Measurements from ENCODE around the gene DDX49. TPM values are rescaled to one million over a fixed set of nuclear protein-coding genes. Genes with fewer than 3 reads are reported as not detected.

Gene DDX49
- total RNA-seq, 1 donor from 2014 or later = 19.2 TPM

- no peak for DNase-seq
- ATAC-seq (ENCODE audit: poor library complexity) = no peak
- intact Hi-C loops (cut with DNase I) = no loop called here
These were observed 35.5 kb downstream of the DDX49 start for GRCh38 chr19:18955042-18955441.

GRCh38 chr19:18960370-18960769 lies 40.9 kb downstream of the DDX49 start:
- intact Hi-C loops (cut with DNase I) = no loop called here
- DNase-seq (no peak), ATAC-seq (ENCODE audit: poor library complexity) (no peak)

GRCh38 chr19:18961767-18962620 lies 42.5 kb downstream of the DDX49 start:
- no peak for ATAC-seq (ENCODE audit: poor library complexity)
- DNase-seq = no peak
- intact Hi-C loops (cut with DNase I) = no loop called here

GRCh38 chr19:18964121-18964520 lies 44.6 kb downstream of the DDX49 start:
- ATAC-seq (ENCODE audit: poor library complexity) (no peak), DNase-seq (no peak)
- intact Hi-C loops (cut with DNase I) = no loop called here

- ATAC-seq (ENCODE audit: poor library complexity) = no peak
- DNase-seq = no peak
- intact Hi-C loops (cut with DNase I) = no loop called here
These were observed 46.8 kb downstream of the DDX49 start for GRCh38 chr19:18966307-18966706.

GRCh38 chr19:18967358-18968146 lies 48.0 kb downstream of the DDX49 start:
- peak; percentile 80 for DNase-seq

GRCh38 chr19:18969931-18970659 lies 50.6 kb downstream of the DDX49 start:
- intact Hi-C loops (cut with DNase I) = no loop called here
- no peak for DNase-seq
- ATAC-seq (ENCODE audit: poor library complexity) = no peak

More at GRCh38 chr19:18967358-18968146, 48.0 kb downstream of the DDX49 start:
- intact Hi-C loops (cut with DNase I) = no loop called here
- ATAC-seq (ENCODE audit: poor library complexity) = peak; percentile 70

GRCh38 chr19:18972301-18972811 lies 52.8 kb downstream of the DDX49 start:
- DNase-seq (peak; percentile 50), ATAC-seq (ENCODE audit: poor library complexity) (peak; percentile 41)
- intact Hi-C loops (cut with DNase I) = no loop called here

GRCh38 chr19:18972851-18973250 lies 53.3 kb downstream of the DDX49 start:
- no peak for DNase-seq
- ATAC-seq (ENCODE audit: poor library complexity) = no peak
- intact Hi-C loops (cut with DNase I) = no loop called here

- DNase-seq = no peak
- ATAC-seq (ENCODE audit: poor library complexity) = no peak
- intact Hi-C loops (cut with DNase I) = no loop called here
These were observed 55.5 kb downstream of the DDX49 start for GRCh38 chr19:18975011-18975410.

GRCh38 chr19:18975869-18976268 lies 56.4 kb downstream of the DDX49 start:
- intact Hi-C loops (cut with DNase I) = no loop called here
- no peak for DNase-seq
- no peak for ATAC-seq (ENCODE audit: poor library complexity)

Other genes starting within 250 kb of the DDX49 start
- 9.1 TPM for gene CRTC1, start 236.0 kb upstream of the DDX49 start, total RNA-seq
- gene COMP, start 128.4 kb upstream of the DDX49 start, total RNA-seq = not detected
- 34.2 TPM for gene UPF1, start 87.8 kb upstream of the DDX49 start, total RNA-seq
- gene CERS1, start 23.6 kb upstream of the DDX49 start, total RNA-seq = 0.24 TPM
- gene COPE, start 328 bp upstream of the DDX49 start, total RNA-seq = 121 TPM
- gene HOMER3, start 21.5 kb downstream of the DDX49 start, total RNA-seq = 9.9 TPM
- 58.8 TPM for gene SUGP2, start 113.8 kb downstream of the DDX49 start, total RNA-seq
- gene ARMC6, start 113.9 kb downstream of the DDX49 start, total RNA-seq = 15.1 TPM
- 27.2 TPM for gene SLC25A42, start 144.3 kb downstream of the DDX49 start, total RNA-seq
- 23.0 TPM for gene TMEM161A, start 218.8 kb downstream of the DDX49 start, total RNA-seq